Aortic smooth muscle cell (primary cell): ENCODE data around the gene PADI4. TPM values are rescaled to one million over a fixed set of nuclear protein-coding genes. Genes with fewer than 3 reads are reported as not detected.

Source experiments
- total RNA-seq: library from RNA; depleted of rRNA; stranded (reverse); fragments of >200 nt; gene quantifications from 2 replicates; pipeline ENCODE4 v1.2.3, GENCODE V29; 2014

PADI4 gene
- not detected in 2 replicates for total RNA-seq

DNA sequence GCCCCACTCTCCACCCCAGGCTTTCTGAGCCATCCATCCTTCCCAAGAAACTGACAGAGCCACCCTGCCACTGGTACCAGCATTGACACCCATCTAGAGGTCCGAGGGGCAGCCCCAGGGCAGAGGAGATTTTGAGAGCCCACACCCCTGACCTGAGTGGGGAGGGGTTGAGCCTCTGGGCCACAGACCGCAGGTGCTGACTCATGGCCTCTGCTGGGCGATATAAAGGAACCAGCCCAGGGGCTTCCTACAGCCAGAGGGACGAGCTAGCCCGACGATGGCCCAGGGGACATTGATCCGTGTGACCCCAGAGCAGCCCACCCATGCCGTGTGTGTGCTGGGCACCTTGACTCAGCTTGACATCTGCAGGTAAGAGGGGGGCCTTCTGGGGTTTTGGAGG lies at the start of gene PADI4:
PADI4 (plus strand) TSS at position 252 of the 400 bp plus-strand sequence; CDS start at position 278, 26 bp downstream.

DNA sequence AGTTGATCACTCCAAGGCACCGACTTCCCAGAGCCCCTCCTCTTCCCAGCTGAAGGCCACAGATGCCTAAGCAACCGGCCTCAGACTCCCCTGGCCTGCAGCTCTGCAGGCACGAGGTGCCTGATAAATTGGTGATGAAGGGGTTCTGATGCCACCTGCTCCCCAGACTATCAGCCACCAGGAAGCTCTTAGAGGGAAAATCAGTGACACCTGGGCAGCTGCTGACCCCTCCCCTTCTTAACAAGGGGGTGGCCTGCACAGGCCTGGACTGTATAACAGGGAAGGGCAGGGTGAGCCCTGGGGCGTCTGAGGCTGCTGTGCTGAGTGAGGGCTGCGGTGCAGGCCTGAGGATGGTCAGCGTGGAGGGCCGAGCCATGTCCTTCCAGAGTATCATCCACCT lies 63.9 kb downstream of the PADI4 start, which contains the start of gene PADI6:
PADI6 (plus strand) TSS at position 301 of the 400 bp plus-strand sequence; CDS start at position 351, 50 bp downstream.

Other genes starting within 250 kb of the PADI4 start
- gene PADI2, start 188.7 kb upstream of the PADI4 start, total RNA-seq = under 0.01 TPM in 1 of 2 replicates, not detected in the other
- not detected in 2 replicates for gene PADI1, start 103.1 kb upstream of the PADI4 start, total RNA-seq
- gene PADI3, start 59.1 kb upstream of the PADI4 start, total RNA-seq = not detected in 2 replicates
- not detected in 2 replicates for gene PADI6, start 64.0 kb downstream of the PADI4 start, total RNA-seq
- 19.8 and 27.2 TPM in 2 replicates for gene RCC2, start 131.5 kb downstream of the PADI4 start, total RNA-seq
- gene ARHGEF10L, start 231.5 kb downstream of the PADI4 start, total RNA-seq = 38.4 and 44.3 TPM in 2 replicates